ENCODE data around the gene DYNC2H1.

DNA sequence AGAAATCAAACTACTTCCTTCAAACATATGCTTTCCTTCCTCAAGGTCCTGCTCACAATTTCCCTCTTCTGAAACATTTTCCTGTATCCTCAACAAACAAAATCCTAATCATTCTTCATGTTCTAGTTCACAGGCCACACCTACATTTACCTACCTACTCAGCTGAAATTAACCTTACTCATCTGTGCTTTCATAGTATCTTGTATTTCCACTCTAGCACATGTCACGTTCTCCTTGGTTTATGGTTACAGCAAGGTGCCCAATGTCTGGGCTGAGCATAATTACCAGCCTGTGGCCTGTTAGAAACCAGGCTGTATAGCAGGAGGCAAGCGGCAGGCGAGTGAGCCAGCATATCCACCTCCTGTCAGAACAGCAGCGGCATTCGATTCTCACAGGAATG is 30.5 kb upstream of the DYNC2H1 start:
- TF ChIP-seq CTCF (IDR thresholded peaks at IDR 0.05) (no peak), EZH2 (IDR thresholded peaks at IDR 0.05) (no peak)
